ENCODE data around the gene CNTNAP2.

The CNTNAP2 gene

GRCh38 chr7:147519062-147519461 is 1402.5 kb downstream of the CNTNAP2 start:
- DNase-seq, result no peak

- DNase-seq, result no peak
These were observed 1406.5 kb downstream of the CNTNAP2 start for GRCh38 chr7:147523056-147523455.

GRCh38 chr7:147524726-147525250 is 1408.2 kb downstream of the CNTNAP2 start:
- no peak for DNase-seq

GRCh38 chr7:147525325-147525724 is 1408.7 kb downstream of the CNTNAP2 start:
- DNase-seq, result no peak

GRCh38 chr7:147535701-147536111 is 1419.1 kb downstream of the CNTNAP2 start:
- DNase-seq, result no peak

GRCh38 chr7:147539685-147540084 is 1423.1 kb downstream of the CNTNAP2 start:
- peak; percentile 12 for DNase-seq

- peak; percentile 18 for DNase-seq
These were observed 1424.1 kb downstream of the CNTNAP2 start for GRCh38 chr7:147540743-147541142.

GRCh38 chr7:147541261-147541660 is 1424.7 kb downstream of the CNTNAP2 start:
- DNase-seq, result peak; percentile 80

- DNase-seq, result peak; percentile 1
These were observed 1430.8 kb downstream of the CNTNAP2 start for GRCh38 chr7:147547252-147547897.

- DNase-seq, result no peak
These were observed 1439.7 kb downstream of the CNTNAP2 start for GRCh38 chr7:147556317-147556716.

- no peak for DNase-seq
These were observed 1447.1 kb downstream of the CNTNAP2 start for GRCh38 chr7:147563669-147564068.

GRCh38 chr7:147564786-147565476 is 1448.3 kb downstream of the CNTNAP2 start:
- no peak for DNase-seq

GRCh38 chr7:147567043-147567442 is 1450.4 kb downstream of the CNTNAP2 start:
- no peak for DNase-seq

- no peak for DNase-seq
These were observed 1452.7 kb downstream of the CNTNAP2 start for GRCh38 chr7:147569116-147569913.

GRCh38 chr7:147570390-147570789 is 1453.8 kb downstream of the CNTNAP2 start:
- no peak for DNase-seq

GRCh38 chr7:147571436-147572185 is 1455.0 kb downstream of the CNTNAP2 start:
- DNase-seq, result no peak

- DNase-seq, result no peak
These were observed 1461.6 kb downstream of the CNTNAP2 start for GRCh38 chr7:147578196-147578595.

GRCh38 chr7:147579148-147579547 is 1462.5 kb downstream of the CNTNAP2 start:
- no peak for DNase-seq

GRCh38 chr7:147584771-147585193 is 1468.2 kb downstream of the CNTNAP2 start:
- peak; percentile 20 for DNase-seq

GRCh38 chr7:147586110-147586509 is 1469.5 kb downstream of the CNTNAP2 start:
- DNase-seq, result no peak

- peak; percentile 53 for DNase-seq
These were observed 1469.9 kb downstream of the CNTNAP2 start for GRCh38 chr7:147586526-147586925.

GRCh38 chr7:147593271-147594057 is 1476.9 kb downstream of the CNTNAP2 start:
- DNase-seq, result no peak

Measured in NCI-H2171 (cell line).